A673 (cell line): ENCODE data around the gene EXOC4. TPM values are rescaled to one million over a fixed set of nuclear protein-coding genes. Genes with fewer than 3 reads are reported as not detected.
A peak's percentile ranks its signal among the peaks of the same experiment; 100 is the strongest.

Experiments used
- BruUV-seq: library from RNA; stranded (reverse); fragments of 400-500 nt; replicated peaks from 2 replicates; lab custom pipeline; 2021; lab: Mats Ljungman, UMichigan
- CTCF ChIA-PET: fragments of 300-600 bp; sonication (Branson Sonifier 250); formaldehyde crosslinking; loops from one replicate; lab custom pipeline; 2022; ENCODE audit warnings: antibody characterized with exemption; lab: Charles Lee
- POLR2A ChIA-PET: fragments of 300-600 bp; sonication (Branson Sonifier 250); formaldehyde crosslinking; loops from one replicate; lab custom pipeline; 2022; ENCODE audit warnings: antibody characterized with exemption; ENCODE audit not compliant: low non-redundant PET; lab: Charles Lee
- DNase-seq: peaks from one replicate; pipeline ENCODE4 v3.0.0-alpha.2; 2015; ENCODE audit warnings: low spot score
- H3K27ac ChIP-seq: fragments of 200-600 bp; sonication (generic); 2 replicates; pipeline ENCODE4 v1.5.1; 2016; ENCODE audit warnings: mixed run types, low read depth, mild to moderate bottlenecking, mixed read lengths, antibody characterized with exemption, low read length; ENCODE audit not compliant: poor library complexity, severe bottlenecking
- H3K27me3 ChIP-seq: fragments of 200-600 bp; sonication (generic); replicated peaks from 2 replicates; pipeline ENCODE4 v1.6.1; 2017; ENCODE audit warnings: mixed run types, low read depth, mild to moderate bottlenecking, mixed read lengths, antibody characterized with exemption, low read length; ENCODE audit not compliant: insufficient read depth, poor library complexity
- H3K36me3 ChIP-seq: fragments of 200-600 bp; sonication (generic); 2 replicates; pipeline ENCODE4 v1.6.1; 2016; ENCODE audit warnings: mixed run types, mild to moderate bottlenecking, mixed read lengths, antibody characterized with exemption, low read length; ENCODE audit not compliant: insufficient read depth, poor library complexity, severe bottlenecking
- H3K4me1 ChIP-seq: fragments of 200-600 bp; sonication (generic); 2 replicates; pipeline ENCODE4 v1.6.1; 2017; ENCODE audit warnings: mixed run types, mild to moderate bottlenecking, mixed read lengths, antibody characterized with exemption, low read length; ENCODE audit not compliant: insufficient read depth, poor library complexity, severe bottlenecking
- H3K4me3 ChIP-seq: fragments of 200-600 bp; sonication (generic); 2 replicates; pipeline ENCODE4 v1.5.1; 2016; ENCODE audit warnings: low read depth, mixed run types, mild to moderate bottlenecking, mixed read lengths, low read length; ENCODE audit not compliant: poor library complexity, severe bottlenecking
- H3K9me3 ChIP-seq: fragments of 200-600 bp; sonication (generic); 2 replicates; pipeline ENCODE4 v1.6.1; 2016; ENCODE audit warnings: mixed run types, low read depth, mild to moderate bottlenecking, mixed read lengths, antibody characterized with exemption, low read length; ENCODE audit not compliant: poor library complexity, severe bottlenecking
- EZH2 ChIP-seq: fragments of 200-600 bp; sonication (generic); IDR thresholded peaks from 2 replicates; pipeline ENCODE4 v1.6.1; 2017; ENCODE audit warnings: borderline replicate concordance, low read depth, mild to moderate bottlenecking, mixed read lengths, antibody characterized with exemption, low read length; ENCODE audit not compliant: poor library complexity, severe bottlenecking
- intact Hi-C: fragments of 100-400 bp; cut with micrococcal nuclease; formaldehyde crosslinking; loops from one replicate; pipeline ENCODE4 v1.10.0; 2022; ENCODE audit not compliant: unreplicated experiment
- total RNA-seq: library from RNA; stranded (reverse); gene quantifications from 2 replicates; pipeline ENCODE4 v1.2.3, GENCODE V29; 2021
- TF ChIP-seq, protein P1 (sequence below): fragments of 300-800, 200-600 bp; sonication (generic); conservative IDR thresholded peaks from 2 replicates; pipeline ENCODE4 v1.5.1; 2017; ENCODE audit warnings: low read depth, mild to moderate bottlenecking, antibody characterized with exemption, low read length, moderate library complexity, mixed read lengths

The EXOC4 gene
- total RNA-seq, 1 experiment from 2014 or later: 66.1 TPM

DNA sequence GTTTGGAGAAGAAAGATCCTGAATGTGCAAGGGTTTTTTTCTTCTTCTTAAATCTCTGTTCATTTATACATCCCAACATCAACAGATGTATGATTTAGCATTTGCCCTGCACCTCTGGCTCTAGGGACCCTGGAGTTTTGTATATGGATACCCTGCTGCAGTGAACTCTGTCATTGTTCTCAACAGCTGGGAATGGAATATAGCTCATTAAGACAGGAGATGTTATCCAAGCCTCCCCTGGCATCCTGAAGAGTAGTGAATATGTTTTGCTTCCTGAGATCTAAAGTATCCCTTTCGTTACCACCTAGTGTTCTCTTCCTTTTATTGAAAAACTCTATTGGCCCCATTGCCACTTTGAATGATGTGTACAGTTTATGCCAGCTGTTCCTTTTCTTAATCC, 275.9 kb downstream of the EXOC4 start:
- H3K9me3 ChIP-seq: no peaks in the 10 kb centered on the region
- H3K27me3 ChIP-seq: no peaks in the 10 kb centered on the region
- intact Hi-C loops: no loop called here
- TF ChIP-seq, protein P1, sequence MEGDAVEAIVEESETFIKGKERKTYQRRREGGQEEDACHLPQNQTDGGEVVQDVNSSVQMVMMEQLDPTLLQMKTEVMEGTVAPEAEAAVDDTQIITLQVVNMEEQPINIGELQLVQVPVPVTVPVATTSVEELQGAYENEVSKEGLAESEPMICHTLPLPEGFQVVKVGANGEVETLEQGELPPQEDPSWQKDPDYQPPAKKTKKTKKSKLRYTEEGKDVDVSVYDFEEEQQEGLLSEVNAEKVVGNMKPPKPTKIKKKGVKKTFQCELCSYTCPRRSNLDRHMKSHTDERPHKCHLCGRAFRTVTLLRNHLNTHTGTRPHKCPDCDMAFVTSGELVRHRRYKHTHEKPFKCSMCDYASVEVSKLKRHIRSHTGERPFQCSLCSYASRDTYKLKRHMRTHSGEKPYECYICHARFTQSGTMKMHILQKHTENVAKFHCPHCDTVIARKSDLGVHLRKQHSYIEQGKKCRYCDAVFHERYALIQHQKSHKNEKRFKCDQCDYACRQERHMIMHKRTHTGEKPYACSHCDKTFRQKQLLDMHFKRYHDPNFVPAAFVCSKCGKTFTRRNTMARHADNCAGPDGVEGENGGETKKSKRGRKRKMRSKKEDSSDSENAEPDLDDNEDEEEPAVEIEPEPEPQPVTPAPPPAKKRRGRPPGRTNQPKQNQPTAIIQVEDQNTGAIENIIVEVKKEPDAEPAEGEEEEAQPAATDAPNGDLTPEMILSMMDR: no peak
- no peak for TF ChIP-seq EZH2
- peak; percentile 30 for DNase-seq
- peaks cover 3% of the 10 kb centered on the region for H3K4me1 ChIP-seq
- no peaks in the 10 kb centered on the region for H3K36me3 ChIP-seq
- BruUV-seq: no TSS peak
- no peak overlapping the region for H3K27ac ChIP-seq
- H3K4me3 ChIP-seq: no peak overlapping the region
- ChIA-PET CTCF (no interaction called here), POLR2A (no interaction called here)

DNA sequence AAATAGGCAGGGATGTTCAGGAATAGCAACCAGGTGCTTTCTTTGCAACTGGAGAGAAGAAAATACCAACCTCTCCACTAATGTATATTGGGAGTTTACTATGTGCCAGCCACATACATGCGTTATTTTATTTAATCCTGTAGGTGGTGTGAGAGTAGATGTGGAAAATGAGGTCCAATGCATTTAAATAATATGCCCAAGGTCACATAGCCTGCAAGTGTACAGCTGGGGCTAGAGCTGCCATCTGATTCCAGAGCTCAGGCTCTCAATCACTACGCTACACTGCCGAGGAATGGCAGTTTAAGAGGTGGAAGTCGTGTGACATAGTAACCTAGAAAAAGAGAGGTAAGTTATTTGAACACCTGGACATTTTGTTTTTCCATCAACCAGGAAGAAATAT, 277.0 kb downstream of the EXOC4 start:
- Histone ChIP-seq H3K36me3 (no peaks in the 10 kb centered on the region), H3K27ac (no peak overlapping the region), H3K4me3 (no peak overlapping the region), H3K27me3 (no peaks in the 10 kb centered on the region), H3K4me1 (peaks cover 3% of the 10 kb centered on the region), H3K9me3 (no peaks in the 10 kb centered on the region)
- TF ChIP-seq EZH2: no peak
- TF ChIP-seq, protein P1: 0 out of 2 replicates have a peak, but pooled peaks have one; percentile 12
- no TSS peak for BruUV-seq
- DNase-seq: no peak
- intact Hi-C loops: no loop called here
- ChIA-PET CTCF (no interaction called here), POLR2A (no interaction called here)

DNA sequence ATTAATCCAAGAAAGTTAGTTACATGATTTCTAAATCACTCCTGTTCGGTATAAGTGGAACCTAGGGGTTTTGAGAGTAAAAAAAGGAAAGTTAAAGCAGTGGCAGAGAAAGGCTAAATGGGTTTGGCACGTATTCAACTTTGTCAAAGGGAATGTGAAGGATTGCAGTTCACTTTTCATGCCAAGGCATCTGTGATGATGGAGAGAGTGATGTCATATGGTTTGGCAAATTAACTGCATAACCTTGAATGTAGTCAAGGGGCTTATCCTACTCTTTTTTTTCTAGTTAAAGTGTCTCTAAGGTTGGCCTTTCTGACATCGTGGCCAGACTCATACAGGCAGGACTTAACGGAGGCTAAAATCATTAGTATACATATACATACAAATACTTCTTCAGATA, 277.8 kb downstream of the EXOC4 start:
- TF ChIP-seq, protein P1: no peak
- no peak for TF ChIP-seq EZH2
- Histone ChIP-seq H3K4me1 (peaks cover 3% of the 10 kb centered on the region), H3K36me3 (no peaks in the 10 kb centered on the region), H3K4me3 (no peak overlapping the region), H3K27ac (no peak overlapping the region), H3K27me3 (no peaks in the 10 kb centered on the region), H3K9me3 (no peaks in the 10 kb centered on the region)
- no TSS peak for BruUV-seq
- CTCF ChIA-PET: no interaction called here
- DNase-seq: peak; percentile 38
- POLR2A ChIA-PET: no interaction called here
- intact Hi-C loops: no loop called here
